ENCODE results near the gene DCXR. TPM values are rescaled to one million over a fixed set of nuclear protein-coding genes. Genes with fewer than 3 reads are reported as not detected.

The DCXR gene
- total RNA-seq, result 100 to 1,000 TPM; 110 to 115 TPM

DNA sequence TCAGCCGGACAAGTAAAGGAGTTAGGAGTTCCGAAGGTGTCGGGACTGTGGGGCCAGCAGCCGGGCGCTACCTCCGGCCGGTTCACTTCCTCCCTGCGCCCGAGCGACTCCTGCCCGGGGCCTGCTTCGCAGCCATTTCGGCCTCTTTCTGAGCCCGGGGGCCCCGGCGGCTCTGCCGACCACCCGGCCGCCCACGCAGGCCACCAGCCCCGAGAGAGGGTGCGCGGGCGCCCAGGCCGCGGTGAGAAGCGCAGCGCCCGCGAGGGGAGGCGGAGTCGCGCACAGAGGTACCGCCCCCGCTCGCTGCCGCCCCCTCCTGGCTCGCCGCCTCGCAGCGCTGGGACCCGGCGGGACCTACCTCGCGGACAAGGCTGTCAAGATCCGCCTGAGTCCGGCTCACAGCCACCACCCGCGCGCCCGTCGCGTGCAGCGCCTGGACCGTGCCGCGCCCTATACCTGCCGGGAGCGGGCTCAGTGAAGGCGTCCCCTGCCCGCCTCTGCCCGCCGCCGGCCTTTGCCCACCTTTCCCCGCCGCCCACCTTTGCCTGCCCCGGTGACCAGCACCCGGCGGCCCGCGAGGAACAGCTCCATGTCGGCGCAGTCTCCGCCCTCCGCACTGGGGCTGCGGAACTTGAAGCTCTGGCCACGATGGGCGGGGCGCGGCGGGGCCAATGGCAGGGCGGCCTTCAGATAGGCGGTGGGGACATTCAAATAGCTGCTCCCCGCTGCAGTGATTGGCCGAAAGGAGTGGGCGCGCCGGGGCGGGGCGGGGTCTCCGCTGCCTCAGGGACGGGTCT lies at the start of gene DCXR:
TSS of gene DCXR (minus strand) at position 606 of the 797 bp plus-strand sequence. CDS start at position 591, 15 bp downstream.
- DNase-seq (peak; percentile 99), ATAC-seq (ENCODE audit: low read depth) (peak; percentile 95)
- Mint-ChIP-seq H3K36me3 (peaks cover 9% of the 10 kb centered on the region), H3K27ac (peak within 1 kb of the TSS; percentile 95), H3K9me3 (no peaks in the 10 kb centered on the region), H3K4me1 (peaks cover 20% of the 10 kb centered on the region), H3K27me3 (no peaks in the 10 kb centered on the region), H3K4me3 (peak within 1 kb of the TSS; percentile 91)
- POLR2A ChIA-PET, result interaction anchor here (0.5 to 2.1 kb wide), 25 partner anchors 11 to 268 kb away, joined by 3 to 13 read pairs (median 4); partner anchors contain the start of genes ALYREF, ANAPC11, CENPX and DUS1L

DNA sequence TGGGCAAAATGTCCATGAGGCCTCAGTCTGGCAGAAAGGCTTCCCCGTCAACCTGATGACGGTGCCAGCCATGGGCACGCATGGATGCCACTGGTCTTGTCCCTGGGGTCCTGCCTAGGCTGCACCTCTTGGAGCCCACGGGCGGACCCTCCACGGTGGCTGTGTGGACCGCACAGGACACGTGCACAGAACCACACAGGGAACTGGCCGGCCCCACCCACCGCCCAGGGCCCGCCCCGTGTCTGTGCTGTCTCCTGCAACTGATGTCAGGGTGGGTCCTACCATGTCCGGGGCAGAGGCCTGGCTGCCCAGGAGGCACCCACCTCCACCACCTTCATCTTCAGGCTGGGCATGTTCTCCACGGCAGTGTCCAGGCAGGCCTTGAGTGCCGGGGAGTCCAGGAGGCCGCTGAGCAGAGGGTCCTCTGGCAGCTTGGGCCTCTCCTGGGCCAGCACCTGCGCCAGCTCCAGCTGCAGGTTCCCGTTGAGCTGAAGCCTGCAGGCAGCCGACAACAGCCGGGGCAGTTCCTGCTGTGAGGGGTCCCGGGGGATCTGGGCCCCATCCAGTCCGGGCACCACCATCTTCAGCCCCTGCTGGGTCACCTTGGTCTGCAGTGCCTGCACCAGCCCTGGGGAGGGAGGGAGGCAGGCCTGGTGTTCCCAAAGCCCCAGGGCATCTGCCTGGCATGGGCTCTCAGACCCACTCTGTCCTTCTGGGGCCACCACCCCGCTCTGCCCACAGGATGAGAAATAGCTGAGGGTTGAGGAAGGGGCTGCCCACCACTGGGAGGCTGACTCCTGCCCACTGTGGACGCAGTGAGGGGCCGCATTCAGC lies 48.7 kb upstream of the DCXR start:
- Mint-ChIP-seq H3K36me3 (no peaks in the 10 kb centered on the region), H3K9me3 (no peaks in the 10 kb centered on the region), H3K4me1 (no peaks in the 10 kb centered on the region), H3K27me3 (no peaks in the 10 kb centered on the region), H3K27ac (no peak overlapping the region), H3K4me3 (no peak overlapping the region)
- ATAC-seq (ENCODE audit: low read depth), result no peak
- DNase-seq, result no peak
- POLR2A ChIA-PET, result interaction anchor here (0.7 kb wide), 2 partner anchors 10 to 115 kb away, joined by 3 read pairs; no protein-coding TSS in a partner anchor

DNA sequence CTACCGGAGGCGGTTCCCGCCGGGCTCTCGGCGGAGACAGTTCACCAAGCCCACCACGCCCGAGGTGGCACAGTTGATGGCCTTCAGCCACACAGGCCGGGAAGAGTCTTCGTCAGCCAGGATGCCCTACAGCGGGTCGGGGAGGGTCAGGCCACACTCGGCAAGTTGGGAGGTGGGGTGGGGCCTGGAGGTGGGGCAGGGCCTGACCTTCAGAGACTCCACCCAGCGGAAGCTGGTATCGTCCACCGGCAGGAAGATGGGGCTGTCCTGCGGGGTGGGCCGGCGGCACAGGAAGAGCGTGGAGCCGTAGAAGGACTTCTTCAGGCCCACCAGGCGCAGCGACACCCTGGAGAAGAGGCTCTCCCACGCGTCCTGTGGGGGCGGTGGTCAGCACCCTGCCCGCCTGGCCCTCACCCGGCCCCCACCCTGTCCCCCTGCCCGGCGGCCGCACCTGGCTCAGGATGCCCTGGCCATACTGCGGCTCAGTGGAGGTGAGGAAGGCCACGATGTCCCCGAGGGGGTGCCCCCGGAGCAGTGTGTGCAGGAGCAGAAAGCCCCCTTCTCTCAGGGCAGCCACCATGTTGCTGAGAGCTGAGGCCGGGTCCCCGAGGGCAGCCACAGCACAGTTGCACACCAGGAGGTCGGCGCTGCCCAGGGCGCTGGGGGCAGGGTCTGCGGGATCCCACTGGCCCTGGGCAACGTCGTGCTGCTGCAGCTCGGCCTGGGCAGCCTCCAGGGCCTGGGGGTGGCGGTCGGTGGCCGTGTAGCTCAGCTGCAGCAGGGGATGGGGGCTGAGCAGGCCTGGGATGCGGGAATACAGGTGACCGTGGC lies 47.7 kb upstream of the DCXR start:
- H3K4me3 Mint-ChIP-seq, result no peak overlapping the region
- H3K9me3 Mint-ChIP-seq, result no peaks in the 10 kb centered on the region
- no peak for DNase-seq
- no peak for ATAC-seq (ENCODE audit: low read depth)
- H3K4me1 Mint-ChIP-seq, result no peaks in the 10 kb centered on the region
- POLR2A ChIA-PET, result no interaction called here
- no peaks in the 10 kb centered on the region for H3K27me3 Mint-ChIP-seq
- H3K36me3 Mint-ChIP-seq, result no peaks in the 10 kb centered on the region
- no peak overlapping the region for H3K27ac Mint-ChIP-seq

DNA sequence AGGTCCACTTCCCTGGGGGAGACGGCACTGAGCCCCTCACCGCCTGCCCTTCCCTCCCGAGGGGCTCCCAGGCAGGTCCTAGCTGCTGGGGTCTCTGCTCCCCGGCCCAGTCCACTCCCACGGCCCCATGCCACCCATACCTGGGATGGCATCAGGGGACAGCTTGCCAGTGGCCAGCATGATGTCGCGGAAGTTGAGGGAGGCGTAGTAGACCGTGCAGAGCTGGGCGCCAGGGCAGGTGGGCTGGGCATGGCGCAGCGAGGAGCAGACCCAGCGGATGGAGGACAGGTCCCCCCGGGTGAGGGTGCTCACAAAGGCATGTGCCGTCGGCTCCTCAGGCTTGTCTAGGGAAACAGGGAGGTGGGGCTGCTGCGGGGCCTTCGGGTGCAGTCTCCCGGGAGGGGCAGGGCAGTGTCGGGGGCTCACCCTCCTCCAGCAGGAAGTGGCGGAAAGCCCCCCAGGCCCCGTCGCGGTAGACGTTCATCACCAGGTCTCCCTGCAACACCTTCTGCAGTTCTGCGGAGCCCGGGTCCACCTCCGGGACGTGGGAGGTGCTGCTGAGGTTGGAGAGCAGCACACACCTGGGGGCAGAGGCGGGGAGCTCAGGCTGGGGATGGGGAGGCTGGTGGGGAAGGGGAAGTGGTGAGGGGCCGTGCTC lies 47.0 kb upstream of the DCXR start:
- no peak overlapping the region for H3K4me3 Mint-ChIP-seq
- H3K36me3 Mint-ChIP-seq, result no peaks in the 10 kb centered on the region
- no peaks in the 10 kb centered on the region for H3K4me1 Mint-ChIP-seq
- H3K27me3 Mint-ChIP-seq, result no peaks in the 10 kb centered on the region
- ATAC-seq (ENCODE audit: low read depth), result no peak
- H3K27ac Mint-ChIP-seq, result no peak overlapping the region
- POLR2A ChIA-PET, result no interaction called here
- H3K9me3 Mint-ChIP-seq, result no peaks in the 10 kb centered on the region
- no peak for DNase-seq

GRCh38 chr17:82083533-82084359 lies 46.2 kb upstream of the DCXR start:
- POLR2A ChIA-PET, result no interaction called here
- Mint-ChIP-seq H3K4me3 (no peak overlapping the region), H3K4me1 (no peaks in the 10 kb centered on the region), H3K27me3 (no peaks in the 10 kb centered on the region), H3K27ac (no peak overlapping the region), H3K9me3 (no peaks in the 10 kb centered on the region), H3K36me3 (no peaks in the 10 kb centered on the region)
- ATAC-seq (ENCODE audit: low read depth) (no peak), DNase-seq (no peak)

DNA sequence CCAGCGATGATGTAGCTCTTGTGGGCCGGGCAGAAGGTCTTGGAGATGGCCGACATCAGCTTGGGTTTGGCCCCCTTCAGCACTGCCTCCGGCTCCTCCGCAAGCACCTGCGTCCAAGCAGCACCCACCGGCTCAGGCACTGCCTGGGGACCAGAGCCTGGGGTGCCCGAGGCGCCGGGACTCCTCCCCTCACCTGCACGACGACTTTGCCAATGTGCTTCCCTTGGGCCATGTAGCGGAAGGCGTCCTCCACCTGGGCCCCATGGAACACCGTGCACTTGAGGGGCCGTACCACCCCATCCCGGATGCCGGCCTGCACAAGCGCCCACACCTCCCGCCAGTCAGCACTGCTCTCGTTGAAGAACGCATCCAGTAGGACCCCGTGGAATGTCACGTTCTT lies 45.5 kb upstream of the DCXR start:
- H3K4me1 Mint-ChIP-seq, result no peaks in the 10 kb centered on the region
- no peak for ATAC-seq (ENCODE audit: low read depth)
- no peaks in the 10 kb centered on the region for H3K27me3 Mint-ChIP-seq
- H3K27ac Mint-ChIP-seq, result no peak overlapping the region
- H3K9me3 Mint-ChIP-seq, result no peaks in the 10 kb centered on the region
- no peak for DNase-seq
- H3K4me3 Mint-ChIP-seq, result no peak overlapping the region
- POLR2A ChIA-PET, result no interaction called here
- H3K36me3 Mint-ChIP-seq, result peaks cover 3% of the 10 kb centered on the region

- H3K4me1 Mint-ChIP-seq, result no peaks in the 10 kb centered on the region
- DNase-seq (no peak), ATAC-seq (ENCODE audit: low read depth) (no peak)
- no peak overlapping the region for H3K27ac Mint-ChIP-seq
- no peak overlapping the region for H3K4me3 Mint-ChIP-seq
- H3K27me3 Mint-ChIP-seq, result no peaks in the 10 kb centered on the region
- H3K9me3 Mint-ChIP-seq, result no peaks in the 10 kb centered on the region
- POLR2A ChIA-PET, result no interaction called here
- peaks cover 3% of the 10 kb centered on the region for H3K36me3 Mint-ChIP-seq
Observed at GRCh38 chr17:82082456-82082855, 45.0 kb upstream of the DCXR start.

DNA sequence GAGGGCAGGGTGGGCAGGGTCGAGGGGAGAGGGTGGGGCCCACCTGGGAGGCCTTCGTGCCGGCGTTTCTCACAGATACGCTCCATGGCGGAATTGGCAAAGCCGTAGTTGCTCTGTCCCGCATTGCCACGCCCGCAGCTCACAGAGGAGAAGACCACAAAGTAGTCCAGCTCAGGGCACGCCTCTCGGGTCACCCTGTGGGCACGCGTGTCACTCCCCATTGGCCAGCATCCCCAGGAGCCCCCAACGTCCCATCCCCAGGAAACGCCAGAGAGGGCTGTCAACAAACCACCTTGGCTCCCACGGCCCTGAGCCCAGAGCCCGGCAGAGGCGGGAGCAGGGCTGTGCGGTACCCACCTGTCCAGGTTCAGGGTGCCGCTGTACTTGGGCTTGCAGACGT lies 44.5 kb upstream of the DCXR start:
- ATAC-seq (ENCODE audit: low read depth) (no peak), DNase-seq (no peak)
- no peak overlapping the region for H3K4me3 Mint-ChIP-seq
- H3K9me3 Mint-ChIP-seq, result no peaks in the 10 kb centered on the region
- peaks cover 3% of the 10 kb centered on the region for H3K36me3 Mint-ChIP-seq
- no peaks in the 10 kb centered on the region for H3K4me1 Mint-ChIP-seq
- no peaks in the 10 kb centered on the region for H3K27me3 Mint-ChIP-seq
- POLR2A ChIA-PET, result no interaction called here
- no peak overlapping the region for H3K27ac Mint-ChIP-seq

DNA sequence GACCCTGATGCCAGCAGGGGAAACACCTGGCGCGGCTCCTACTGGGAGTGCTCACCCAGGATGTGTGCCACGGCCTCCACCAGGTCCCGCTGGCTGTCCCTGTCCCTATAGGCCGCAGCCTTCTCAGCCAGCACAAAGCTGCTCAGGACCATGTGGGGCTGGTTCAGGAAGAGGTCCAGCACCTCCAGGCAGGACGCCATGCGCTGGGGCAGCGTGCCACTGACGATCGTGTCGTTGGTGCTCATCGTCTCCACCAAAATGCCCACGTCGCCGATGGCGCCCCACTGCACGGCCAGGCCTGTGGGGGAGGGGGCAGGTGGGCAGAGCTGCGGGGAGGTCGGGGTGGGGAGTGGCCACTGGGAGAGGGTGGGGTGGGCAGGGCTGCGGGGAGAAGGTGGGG lies 44.0 kb upstream of the DCXR start:
- Mint-ChIP-seq H3K4me1 (no peaks in the 10 kb centered on the region), H3K27ac (no peak overlapping the region), H3K9me3 (no peaks in the 10 kb centered on the region)

GRCh38 chr17:82080789-82081464 lies 43.4 kb upstream of the DCXR start:
- Mint-ChIP-seq H3K27ac (no peak overlapping the region), H3K36me3 (peaks cover 3% of the 10 kb centered on the region), H3K27me3 (peaks cover 1% of the 10 kb centered on the region), H3K4me1 (no peaks in the 10 kb centered on the region), H3K4me3 (no peak overlapping the region), H3K9me3 (no peaks in the 10 kb centered on the region)
- POLR2A ChIA-PET, result interaction anchor here (0.9 kb wide), 1 partner anchor 15 kb away, joined by 3 read pairs; no protein-coding TSS in a partner anchor
- ATAC-seq (ENCODE audit: low read depth) (no peak), DNase-seq (no peak)

More for the DNA sequence above, 44.0 kb upstream of the DCXR start:
- ATAC-seq (ENCODE audit: low read depth) (no peak), DNase-seq (no peak)
- H3K36me3 Mint-ChIP-seq, result peaks cover 3% of the 10 kb centered on the region
- peaks cover 1% of the 10 kb centered on the region for H3K27me3 Mint-ChIP-seq
- POLR2A ChIA-PET, result no interaction called here
- H3K4me3 Mint-ChIP-seq, result no peak overlapping the region

- DNase-seq (no peak), ATAC-seq (ENCODE audit: low read depth) (no peak)
- no peaks in the 10 kb centered on the region for H3K9me3 Mint-ChIP-seq
- POLR2A ChIA-PET, result interaction anchor here (0.9 kb wide), 1 partner anchor 14 kb away, joined by 3 read pairs; no protein-coding TSS in a partner anchor
- H3K27me3 Mint-ChIP-seq, result peaks cover 1% of the 10 kb centered on the region
- peaks cover 3% of the 10 kb centered on the region for H3K36me3 Mint-ChIP-seq
- H3K4me1 Mint-ChIP-seq, result no peaks in the 10 kb centered on the region
- no peak overlapping the region for H3K4me3 Mint-ChIP-seq
- H3K27ac Mint-ChIP-seq, result no peak overlapping the region
Observed at GRCh38 chr17:82080048-82080788, 42.7 kb upstream of the DCXR start.
